SK-N-SH treated with all-trans-retinoic acid at 6 μM for 48 hours (cell line): ENCODE results near the gene INHBB.

Source experiments
- ATAC-seq: fragments of 200-7000 bp; cut with Tn5 transposase; 3 replicates; pipeline ENCODE4 v1.9.1; 2020; ENCODE audit warnings: mild to moderate bottlenecking, moderate library complexity
- ARNTL ChIP-seq: fragments of 450-650 bp; formaldehyde crosslinking; IDR thresholded peaks from 2 replicates; pipeline ENCODE4 v1.5.0; 2020; ENCODE audit warnings: low read depth, mild to moderate bottlenecking, moderate library complexity, borderline replicate concordance
- BACH2 ChIP-seq: fragments of 250-450 bp; sonication (Bioruptor Pico); IDR thresholded peaks from 2 replicates; pipeline ENCODE4 v1.9.0; 2021; ENCODE audit warnings: mild to moderate bottlenecking, borderline replicate concordance
- CREB5 ChIP-seq: fragments of 250-450 bp; sonication (Bioruptor Pico); IDR thresholded peaks from 2 replicates; pipeline ENCODE4 v1.5.1; 2020; ENCODE audit warnings: low read depth, mild to moderate bottlenecking, moderate library complexity
- CSDC2 ChIP-seq: fragments of 250-450 bp; sonication (Bioruptor Pico); IDR thresholded peaks from 2 replicates; pipeline ENCODE4 v1.5.0; 2020; ENCODE audit warnings: mild to moderate bottlenecking, moderate library complexity
- ESRRG ChIP-seq: fragments of 250-450 bp; sonication (Bioruptor Pico); IDR thresholded peaks from 2 replicates; pipeline ENCODE4 v1.6.1; 2021; ENCODE audit warnings: mild to moderate bottlenecking
- GLIS3 ChIP-seq: fragments of 250-450 bp; sonication (Bioruptor Pico); IDR thresholded peaks from 2 replicates; pipeline ENCODE4 v1.5.0; 2020; ENCODE audit warnings: mild to moderate bottlenecking, moderate library complexity
- OSR1 ChIP-seq: fragments of 250-450 bp; sonication (Bioruptor Pico); IDR thresholded peaks from 2 replicates; pipeline ENCODE4 v1.8.0; 2022; ENCODE audit warnings: moderate library complexity, mild to moderate bottlenecking, inconsistent platforms
- PPARA ChIP-seq: fragments of 250-450 bp; sonication (Bioruptor Pico); IDR thresholded peaks from 2 replicates; pipeline ENCODE4 v1.5.0; 2020; ENCODE audit warnings: mild to moderate bottlenecking, borderline replicate concordance
- SNAI2 ChIP-seq: fragments of 250-450 bp; sonication (Bioruptor Pico); IDR thresholded peaks from 2 replicates; pipeline ENCODE4 v1.5.0; 2020; ENCODE audit warnings: mild to moderate bottlenecking, moderate library complexity
- TOX ChIP-seq: fragments of 250-450 bp; sonication (Bioruptor Pico); IDR thresholded peaks from 2 replicates; pipeline ENCODE4 v1.8.0; 2021; ENCODE audit warnings: mild to moderate bottlenecking, moderate library complexity, borderline replicate concordance
- ZFP3 ChIP-seq: fragments of 250-450 bp; sonication (Bioruptor Pico); IDR thresholded peaks from 2 replicates; pipeline ENCODE4 v1.5.0; 2020; ENCODE audit warnings: mild to moderate bottlenecking, moderate library complexity
- ZNF565 ChIP-seq: fragments of 450-650 bp; formaldehyde crosslinking; conservative IDR thresholded peaks from 2 replicates; pipeline ENCODE4 v1.5.0; 2020; ENCODE audit warnings: low read depth, mild to moderate bottlenecking, moderate library complexity
- ZNF70 ChIP-seq: fragments of 450-650 bp; formaldehyde crosslinking; IDR thresholded peaks from 2 replicates; pipeline ENCODE4 v1.5.0; 2020; ENCODE audit warnings: mild to moderate bottlenecking, moderate library complexity
- TF ChIP-seq, protein P1 (sequence below): fragments of 250-450 bp; sonication (Bioruptor Pico); IDR thresholded peaks from 2 replicates; pipeline ENCODE4 v1.8.0; 2020; ENCODE audit warnings: mild to moderate bottlenecking, moderate library complexity, borderline replicate concordance
- TF ChIP-seq, protein P2 (sequence below): fragments of 250-450 bp; sonication (Bioruptor Pico); IDR thresholded peaks from 2 replicates; pipeline ENCODE4 v1.5.0; 2020; ENCODE audit warnings: mild to moderate bottlenecking, moderate library complexity
- TF ChIP-seq, protein P3 (sequence below): fragments of 250-450 bp; sonication (Bioruptor Pico); IDR thresholded peaks from 2 replicates; pipeline ENCODE4 v1.5.1; 2021; ENCODE audit warnings: mild to moderate bottlenecking, moderate library complexity
- TF ChIP-seq, protein P4 (sequence below): fragments of 250-450 bp; sonication (Bioruptor Pico); IDR thresholded peaks from 2 replicates; pipeline ENCODE4 v1.8.0; 2021; ENCODE audit warnings: low read depth, mild to moderate bottlenecking, moderate library complexity, borderline replicate concordance

Gene INHBB

DNA sequence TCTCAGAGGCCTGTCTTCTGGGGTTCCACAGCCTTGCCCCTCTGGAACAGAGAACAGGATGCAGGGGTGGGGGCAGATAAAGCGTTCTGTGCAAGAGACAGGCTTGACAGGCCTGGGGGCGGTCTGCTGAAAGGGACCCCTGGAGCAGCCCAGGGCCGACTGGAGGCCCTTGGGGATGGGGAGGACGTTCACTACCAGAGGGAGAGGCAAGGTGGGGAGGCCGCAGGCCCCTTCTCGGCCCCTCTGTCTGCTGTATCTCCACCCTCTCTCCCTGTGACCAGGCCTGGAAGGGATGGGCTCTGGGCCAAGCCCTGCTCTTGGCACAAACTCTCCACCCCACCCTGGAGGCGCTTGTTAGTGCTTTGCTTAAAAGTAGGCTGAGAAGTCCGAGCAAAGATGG lies 27.3 kb upstream of the INHBB start:
- ATAC-seq, result no peak

DNA sequence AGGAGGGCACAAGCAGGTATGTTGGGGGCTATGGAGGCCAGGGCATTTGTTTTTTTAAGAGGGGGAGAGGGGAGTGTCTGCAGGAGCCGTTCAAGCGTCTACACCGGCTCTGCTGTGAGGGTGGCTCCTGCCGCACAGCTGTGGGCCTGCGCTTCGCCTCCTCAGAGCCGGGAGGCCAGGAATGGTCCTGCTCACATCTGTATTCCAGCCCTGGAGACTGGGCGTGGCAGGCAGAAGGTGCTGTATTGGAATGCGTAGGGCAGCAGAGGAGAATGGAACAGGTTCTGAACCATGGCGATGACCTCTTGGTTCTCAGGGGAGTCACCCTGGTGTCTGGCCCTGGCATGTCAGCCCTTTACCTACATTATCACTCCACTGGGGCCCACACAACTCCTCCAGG lies 26.8 kb upstream of the INHBB start:
- TF ChIP-seq TOX (CRISPR knock-in tag), result no peak
- TF ChIP-seq SNAI2 (CRISPR knock-in tag), result no peak
- no peak for TF ChIP-seq CREB5 (CRISPR knock-in tag)

More for the DNA sequence above, 27.3 kb upstream of the INHBB start:
- TF ChIP-seq SNAI2 (CRISPR knock-in tag), result no peak
- TF ChIP-seq PPARA (CRISPR knock-in tag), result no peak
- no peak for TF ChIP-seq CSDC2
- no peak for TF ChIP-seq OSR1 (CRISPR knock-in tag)
- TF ChIP-seq ZNF565, result no peak
- no peak for TF ChIP-seq ZFP3 (CRISPR knock-in tag)
- TF ChIP-seq, protein P1, sequence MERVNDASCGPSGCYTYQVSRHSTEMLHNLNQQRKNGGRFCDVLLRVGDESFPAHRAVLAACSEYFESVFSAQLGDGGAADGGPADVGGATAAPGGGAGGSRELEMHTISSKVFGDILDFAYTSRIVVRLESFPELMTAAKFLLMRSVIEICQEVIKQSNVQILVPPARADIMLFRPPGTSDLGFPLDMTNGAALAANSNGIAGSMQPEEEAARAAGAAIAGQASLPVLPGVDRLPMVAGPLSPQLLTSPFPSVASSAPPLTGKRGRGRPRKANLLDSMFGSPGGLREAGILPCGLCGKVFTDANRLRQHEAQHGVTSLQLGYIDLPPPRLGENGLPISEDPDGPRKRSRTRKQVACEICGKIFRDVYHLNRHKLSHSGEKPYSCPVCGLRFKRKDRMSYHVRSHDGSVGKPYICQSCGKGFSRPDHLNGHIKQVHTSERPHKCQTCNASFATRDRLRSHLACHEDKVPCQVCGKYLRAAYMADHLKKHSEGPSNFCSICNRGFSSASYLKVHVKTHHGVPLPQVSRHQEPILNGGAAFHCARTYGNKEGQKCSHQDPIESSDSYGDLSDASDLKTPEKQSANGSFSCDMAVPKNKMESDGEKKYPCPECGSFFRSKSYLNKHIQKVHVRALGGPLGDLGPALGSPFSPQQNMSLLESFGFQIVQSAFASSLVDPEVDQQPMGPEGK (CRISPR knock-in tag), result no peak
- no peak for TF ChIP-seq GLIS3 (CRISPR knock-in tag)
- no peak for TF ChIP-seq ARNTL (CRISPR knock-in tag)

GRCh38 chr2:120319686-120320317 lies 26.1 kb upstream of the INHBB start:
- no peak for ATAC-seq

More for the DNA sequence above, 26.8 kb upstream of the INHBB start:
- ATAC-seq, result no peak

More at GRCh38 chr2:120319686-120320317, 26.1 kb upstream of the INHBB start:
- TF ChIP-seq BACH2, result no peak
- no peak for TF ChIP-seq ARNTL (CRISPR knock-in tag)
- TF ChIP-seq PPARA (CRISPR knock-in tag), result no peak
- TF ChIP-seq ZFP3 (CRISPR knock-in tag), result no peak
- TF ChIP-seq, protein P2, sequence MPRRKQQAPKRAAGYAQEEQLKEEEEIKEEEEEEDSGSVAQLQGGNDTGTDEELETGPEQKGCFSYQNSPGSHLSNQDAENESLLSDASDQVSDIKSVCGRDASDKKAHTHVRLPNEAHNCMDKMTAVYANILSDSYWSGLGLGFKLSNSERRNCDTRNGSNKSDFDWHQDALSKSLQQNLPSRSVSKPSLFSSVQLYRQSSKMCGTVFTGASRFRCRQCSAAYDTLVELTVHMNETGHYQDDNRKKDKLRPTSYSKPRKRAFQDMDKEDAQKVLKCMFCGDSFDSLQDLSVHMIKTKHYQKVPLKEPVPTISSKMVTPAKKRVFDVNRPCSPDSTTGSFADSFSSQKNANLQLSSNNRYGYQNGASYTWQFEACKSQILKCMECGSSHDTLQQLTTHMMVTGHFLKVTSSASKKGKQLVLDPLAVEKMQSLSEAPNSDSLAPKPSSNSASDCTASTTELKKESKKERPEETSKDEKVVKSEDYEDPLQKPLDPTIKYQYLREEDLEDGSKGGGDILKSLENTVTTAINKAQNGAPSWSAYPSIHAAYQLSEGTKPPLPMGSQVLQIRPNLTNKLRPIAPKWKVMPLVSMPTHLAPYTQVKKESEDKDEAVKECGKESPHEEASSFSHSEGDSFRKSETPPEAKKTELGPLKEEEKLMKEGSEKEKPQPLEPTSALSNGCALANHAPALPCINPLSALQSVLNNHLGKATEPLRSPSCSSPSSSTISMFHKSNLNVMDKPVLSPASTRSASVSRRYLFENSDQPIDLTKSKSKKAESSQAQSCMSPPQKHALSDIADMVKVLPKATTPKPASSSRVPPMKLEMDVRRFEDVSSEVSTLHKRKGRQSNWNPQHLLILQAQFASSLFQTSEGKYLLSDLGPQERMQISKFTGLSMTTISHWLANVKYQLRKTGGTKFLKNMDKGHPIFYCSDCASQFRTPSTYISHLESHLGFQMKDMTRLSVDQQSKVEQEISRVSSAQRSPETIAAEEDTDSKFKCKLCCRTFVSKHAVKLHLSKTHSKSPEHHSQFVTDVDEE, result no peak
- TF ChIP-seq, protein P1 (CRISPR knock-in tag), result no peak
- TF ChIP-seq, protein P3, sequence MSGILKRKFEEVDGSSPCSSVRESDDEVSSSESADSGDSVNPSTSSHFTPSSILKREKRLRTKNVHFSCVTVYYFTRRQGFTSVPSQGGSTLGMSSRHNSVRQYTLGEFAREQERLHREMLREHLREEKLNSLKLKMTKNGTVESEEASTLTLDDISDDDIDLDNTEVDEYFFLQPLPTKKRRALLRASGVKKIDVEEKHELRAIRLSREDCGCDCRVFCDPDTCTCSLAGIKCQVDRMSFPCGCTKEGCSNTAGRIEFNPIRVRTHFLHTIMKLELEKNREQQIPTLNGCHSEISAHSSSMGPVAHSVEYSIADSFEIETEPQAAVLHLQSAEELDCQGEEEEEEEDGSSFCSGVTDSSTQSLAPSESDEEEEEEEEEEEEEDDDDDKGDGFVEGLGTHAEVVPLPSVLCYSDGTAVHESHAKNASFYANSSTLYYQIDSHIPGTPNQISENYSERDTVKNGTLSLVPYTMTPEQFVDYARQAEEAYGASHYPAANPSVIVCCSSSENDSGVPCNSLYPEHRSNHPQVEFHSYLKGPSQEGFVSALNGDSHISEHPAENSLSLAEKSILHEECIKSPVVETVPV (CRISPR knock-in tag), result no peak
- no peak for TF ChIP-seq ZNF565
- TF ChIP-seq SNAI2 (CRISPR knock-in tag), result no peak
- no peak for TF ChIP-seq OSR1 (CRISPR knock-in tag)
- no peak for TF ChIP-seq ESRRG (CRISPR knock-in tag)
- TF ChIP-seq ZNF70, result no peak
- TF ChIP-seq, protein P4, sequence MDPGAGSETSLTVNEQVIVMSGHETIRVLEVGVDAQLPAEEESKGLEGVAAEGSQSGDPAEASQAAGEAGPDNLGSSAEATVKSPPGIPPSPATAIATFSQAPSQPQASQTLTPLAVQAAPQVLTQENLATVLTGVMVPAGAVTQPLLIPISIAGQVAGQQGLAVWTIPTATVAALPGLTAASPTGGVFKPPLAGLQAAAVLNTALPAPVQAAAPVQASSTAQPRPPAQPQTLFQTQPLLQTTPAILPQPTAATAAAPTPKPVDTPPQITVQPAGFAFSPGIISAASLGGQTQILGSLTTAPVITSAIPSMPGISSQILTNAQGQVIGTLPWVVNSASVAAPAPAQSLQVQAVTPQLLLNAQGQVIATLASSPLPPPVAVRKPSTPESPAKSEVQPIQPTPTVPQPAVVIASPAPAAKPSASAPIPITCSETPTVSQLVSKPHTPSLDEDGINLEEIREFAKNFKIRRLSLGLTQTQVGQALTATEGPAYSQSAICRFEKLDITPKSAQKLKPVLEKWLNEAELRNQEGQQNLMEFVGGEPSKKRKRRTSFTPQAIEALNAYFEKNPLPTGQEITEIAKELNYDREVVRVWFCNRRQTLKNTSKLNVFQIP (CRISPR knock-in tag), result no peak
